Uterus (tissue), 4 donors: ENCODE measurements around the gene USP22. TPM values are rescaled to one million over a fixed set of nuclear protein-coding genes. Genes with fewer than 3 reads are reported as not detected.

Experiments used
- DNase-seq, 2 donors: peaks; one replicate each; pipeline ENCODE4 v3.0.0-alpha.2; 2019 to 2020
- H3K27ac ChIP-seq, 2 donors: fragments of 200-600 bp; sonication (generic); 1 replicate in 1 of 2; 2 replicates in 1 of 2; pipeline ENCODE4 v1.5.1; 2016 to 2018
- H3K27me3 ChIP-seq, 2 donors: fragments of 200-600 bp; sonication (generic); one replicate each; pipeline ENCODE4 v1.5.1; 2018 to 2019; ENCODE audit warnings: control low read depth in 1 of 2
- H3K36me3 ChIP-seq, 2 donors: fragments of 200-600 bp; sonication (generic); one replicate each; pipeline ENCODE4 v1.5.1; 2019; ENCODE audit warnings: control low read depth in 1 of 2
- H3K4me1 ChIP-seq, 2 donors: fragments of 200-600 bp; sonication (generic); one replicate each; pipeline ENCODE4 v1.5.1; 2018 to 2019; ENCODE audit warnings: control low read depth in 1 of 2
- H3K4me3 ChIP-seq, 2 donors: fragments of 200-600 bp; sonication (generic); 1 replicate in 1 of 2; 2 replicates in 1 of 2; pipeline ENCODE4 v1.5.1; 2018 to 2019; ENCODE audit warnings: mild to moderate bottlenecking in 1 of 2
- H3K9me3 ChIP-seq, 2 donors: fragments of 200-600 bp; sonication (generic); one replicate each; pipeline ENCODE4 v1.5.1; 2019; ENCODE audit warnings: control low read depth in 1 of 2
- CTCF ChIP-seq, 4 experiments: fragments of 200-600 bp in 2 of 4; fragments of 450-650 bp in 2 of 4; sonication (generic) in 2 of 4; IDR thresholded peaks; one replicate each; pipeline ENCODE4 v1.5.1; 2016 to 2019; ENCODE audit warnings: antibody characterized with exemption in 4 of 4, mild to moderate bottlenecking in 2 of 4, moderate library complexity in 1 of 4
- POLR2A ChIP-seq, 2 donors: fragments of 450-650 bp; IDR thresholded peaks; one replicate each; pipeline ENCODE4 v1.6.1; 2016; ENCODE audit warnings: antibody characterized with exemption in 2 of 2, mild to moderate bottlenecking in 1 of 2, moderate library complexity in 1 of 2
- intact Hi-C: fragments of 100-400 bp; cut with DNase I; formaldehyde crosslinking; loops from one replicate; pipeline ENCODE4 v1.15.1; 2023; ENCODE audit warnings: low total_unique reads
- total RNA-seq, 4 donors: library from RNA; depleted of rRNA in 3 of 4; stranded (reverse); fragments of >200 nt in 3 of 4; gene quantifications; one replicate each; pipeline versions ENCODE4 v1.1.0 to v1.2.4, GENCODE V29; 2014 to 2023
- donor health status: DM: yes; HTN: yes; CAD: no.

Gene USP22
- total RNA-seq, 4 donors from 2014 or later, result 110 to 299 (median 189) TPM

DNA sequence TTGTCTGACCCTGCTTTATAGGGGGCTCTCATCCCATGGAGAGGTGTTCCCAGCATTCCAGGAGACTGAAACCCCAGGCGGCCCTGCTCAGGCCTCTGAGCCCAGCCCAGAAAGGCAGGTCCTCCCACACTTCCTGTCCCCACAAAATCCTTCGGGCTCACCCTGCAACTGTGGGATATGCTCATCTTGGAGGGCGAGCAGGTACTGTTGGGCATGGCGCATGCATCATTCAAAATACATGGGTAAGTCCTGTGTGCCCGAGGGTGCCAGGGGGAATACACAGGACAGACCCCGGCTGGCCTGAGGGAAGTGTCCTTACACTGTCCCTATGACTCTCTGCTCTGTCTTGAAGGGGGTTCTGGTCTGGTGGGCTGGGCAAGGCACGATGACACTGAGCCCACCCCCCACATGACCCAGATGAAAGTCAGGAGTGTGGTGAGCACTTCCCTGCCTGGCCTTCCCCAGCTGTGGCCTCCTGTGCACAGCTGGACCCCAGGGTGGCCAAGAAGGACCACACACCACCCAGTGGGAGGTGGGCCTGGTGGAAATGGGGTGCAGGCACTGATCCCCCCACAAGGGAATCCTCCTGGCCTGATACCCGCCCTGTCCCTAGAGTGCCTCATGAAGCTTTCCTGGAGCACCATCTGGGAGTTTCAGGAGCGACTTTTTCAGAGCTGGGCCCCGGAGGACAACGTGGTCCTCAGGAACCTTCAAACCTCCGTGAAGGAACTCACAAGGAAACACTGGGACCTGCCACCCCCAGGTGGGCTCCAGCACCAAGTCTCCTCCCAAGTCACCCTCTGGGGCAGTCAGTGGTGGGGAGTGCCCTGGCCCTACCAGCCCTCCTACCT lies 46.7 kb downstream of the USP22 start:
- Histone ChIP-seq H3K4me3 (no peak overlapping the region), H3K36me3 (no peaks in the 10 kb centered on the region), H3K4me1 (peaks cover 0 to 7% of the 10 kb centered on the region in 2 donors), H3K27ac (peak overlapping the region in 1 of 2 donors; percentile 39), H3K9me3 (no peaks in the 10 kb centered on the region), H3K27me3 (no peaks in the 10 kb centered on the region)
- no peak for DNase-seq
- intact Hi-C loops, result no loop called here
- TF ChIP-seq CTCF (IDR thresholded peaks at IDR 0.05) (no peak), POLR2A (IDR thresholded peaks at IDR 0.05) (no peak)

DNA sequence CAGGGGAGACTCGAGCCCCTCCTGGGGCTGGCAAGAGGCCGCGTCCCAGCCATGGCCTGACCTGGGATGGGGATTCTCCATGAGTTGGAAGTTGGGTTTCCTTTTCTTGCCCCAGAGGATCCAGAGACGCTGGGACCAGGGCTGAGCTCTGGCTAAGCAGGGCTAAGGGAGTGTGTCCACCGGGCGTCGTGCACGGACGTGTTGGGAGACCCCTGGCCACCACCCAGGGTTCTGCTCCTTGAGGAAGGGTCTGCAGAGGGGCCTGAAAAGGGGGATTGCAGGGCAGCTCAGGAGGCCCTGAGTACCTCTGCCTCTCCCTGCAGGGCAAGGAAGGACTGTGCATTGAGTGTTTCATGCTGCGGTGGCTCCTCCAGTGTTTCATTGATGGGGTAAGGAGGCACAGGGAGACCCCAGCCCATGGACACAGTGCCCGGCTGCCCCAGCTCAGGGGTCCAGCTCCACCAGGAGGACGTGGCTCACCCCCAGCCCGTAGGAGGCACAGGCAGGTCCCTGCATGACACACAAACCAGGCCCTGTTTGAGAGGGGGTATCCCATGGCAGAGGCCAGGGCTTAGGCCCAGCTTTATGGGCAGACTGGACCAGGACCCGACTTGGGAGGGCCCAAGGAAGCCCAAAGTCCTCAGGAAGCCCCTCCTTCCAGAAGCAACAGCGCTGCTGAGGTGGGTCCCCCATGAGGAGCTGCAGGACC lies 47.5 kb downstream of the USP22 start:
- no peaks in the 10 kb centered on the region for H3K9me3 ChIP-seq
- peaks cover 0 to 7% of the 10 kb centered on the region in 2 donors for H3K4me1 ChIP-seq
- no peaks in the 10 kb centered on the region for H3K36me3 ChIP-seq
- H3K27me3 ChIP-seq, result no peaks in the 10 kb centered on the region
- intact Hi-C loops, result no loop called here
- TF ChIP-seq CTCF (IDR thresholded peaks at IDR 0.05), result no peak
- DNase-seq, result no peak
- H3K27ac ChIP-seq, result no peak overlapping the region
- no peak overlapping the region for H3K4me3 ChIP-seq

DNA sequence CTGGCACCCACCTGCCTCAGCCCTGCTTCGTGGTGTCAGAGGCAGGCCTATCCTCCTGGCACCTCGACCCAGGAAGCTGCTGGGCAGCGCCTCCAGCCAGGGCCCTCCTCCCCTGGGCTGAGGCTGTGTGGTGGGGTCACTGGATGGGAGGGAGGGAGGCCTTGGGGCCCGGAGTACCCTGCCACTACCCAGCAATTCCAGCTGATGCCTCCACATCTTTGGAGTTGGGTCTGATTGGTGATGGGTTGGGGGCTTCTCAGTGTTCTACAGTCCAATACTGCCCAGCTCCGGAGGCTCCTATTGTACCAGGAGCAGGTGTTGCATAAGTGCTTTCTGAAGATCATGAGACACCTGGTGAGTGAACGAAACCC lies 48.0 kb downstream of the USP22 start:
- Histone ChIP-seq H3K27me3 (no peaks in the 10 kb centered on the region), H3K9me3 (no peaks in the 10 kb centered on the region), H3K36me3 (no peaks in the 10 kb centered on the region), H3K27ac (no peak overlapping the region), H3K4me1 (peaks cover 0 to 4% of the 10 kb centered on the region in 2 donors), H3K4me3 (no peak overlapping the region)
- intact Hi-C loops, result loop anchor here (5.0 kb wide), 1 partner anchor 92 kb away; no protein-coding TSS in a partner anchor
- no peak for TF ChIP-seq POLR2A (IDR thresholded peaks at IDR 0.05)
- no peak for TF ChIP-seq CTCF (IDR thresholded peaks at IDR 0.05)
- no peak for DNase-seq

GRCh38 chr17:20993863-20994778 lies 48.7 kb downstream of the USP22 start:
- no peak overlapping the region for H3K4me3 ChIP-seq
- TF ChIP-seq POLR2A (IDR thresholded peaks at IDR 0.05), result no peak
- no peak for TF ChIP-seq CTCF (IDR thresholded peaks at IDR 0.05)
- peaks cover 0 to 4% of the 10 kb centered on the region in 2 donors for H3K4me1 ChIP-seq
- intact Hi-C loops, result loop anchor here (5.0 kb wide), 1 partner anchor 92 kb away; no protein-coding TSS in a partner anchor
- H3K36me3 ChIP-seq, result no peaks in the 10 kb centered on the region
- H3K27ac ChIP-seq, result no peak overlapping the region
- H3K9me3 ChIP-seq, result no peaks in the 10 kb centered on the region
- no peak for DNase-seq
- H3K27me3 ChIP-seq, result no peaks in the 10 kb centered on the region
